Jurkat, Clone E6-1 (cell line): ENCODE results near the gene CST3.
"Not testable (repeated sequence)": the region's sequence is repeated elsewhere in the genome, so short reads cannot be mapped to it uniquely, and the experiment has no call there.

Source experiments
- DNase-seq: peaks from one replicate; pipeline ENCODE4 v3.0.0-alpha.2; 2011; ENCODE audit warnings: low read depth, low spot score
- H3K4me3 ChIP-seq: 2 replicates; pipeline ENCODE4 v1.5.1; 2011; ENCODE audit warnings: mild to moderate bottlenecking, low read length, control low read depth, moderate library complexity

CST3 gene

DNA sequence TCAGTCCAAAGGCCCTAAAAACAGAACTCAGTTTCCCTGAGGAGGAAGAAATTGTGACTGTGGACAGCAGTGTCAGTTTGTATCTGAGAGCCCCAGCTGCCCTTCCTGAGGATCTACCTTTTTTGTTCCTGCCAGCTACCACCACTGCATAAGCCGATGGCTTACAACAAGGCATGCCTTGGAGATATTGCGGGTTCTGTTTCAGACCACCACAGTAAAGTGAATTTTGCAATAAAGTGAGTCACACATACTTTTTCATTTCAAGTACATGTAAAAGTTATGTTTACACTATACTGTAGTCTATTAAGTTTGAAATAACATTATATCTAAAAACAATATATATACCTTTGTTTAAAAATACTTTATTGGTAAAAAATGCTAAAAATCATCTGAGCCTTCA lies 9.6 kb upstream of the CST3 start:
- DNase-seq: no peak
- H3K4me3 ChIP-seq: no peak overlapping the region

DNA sequence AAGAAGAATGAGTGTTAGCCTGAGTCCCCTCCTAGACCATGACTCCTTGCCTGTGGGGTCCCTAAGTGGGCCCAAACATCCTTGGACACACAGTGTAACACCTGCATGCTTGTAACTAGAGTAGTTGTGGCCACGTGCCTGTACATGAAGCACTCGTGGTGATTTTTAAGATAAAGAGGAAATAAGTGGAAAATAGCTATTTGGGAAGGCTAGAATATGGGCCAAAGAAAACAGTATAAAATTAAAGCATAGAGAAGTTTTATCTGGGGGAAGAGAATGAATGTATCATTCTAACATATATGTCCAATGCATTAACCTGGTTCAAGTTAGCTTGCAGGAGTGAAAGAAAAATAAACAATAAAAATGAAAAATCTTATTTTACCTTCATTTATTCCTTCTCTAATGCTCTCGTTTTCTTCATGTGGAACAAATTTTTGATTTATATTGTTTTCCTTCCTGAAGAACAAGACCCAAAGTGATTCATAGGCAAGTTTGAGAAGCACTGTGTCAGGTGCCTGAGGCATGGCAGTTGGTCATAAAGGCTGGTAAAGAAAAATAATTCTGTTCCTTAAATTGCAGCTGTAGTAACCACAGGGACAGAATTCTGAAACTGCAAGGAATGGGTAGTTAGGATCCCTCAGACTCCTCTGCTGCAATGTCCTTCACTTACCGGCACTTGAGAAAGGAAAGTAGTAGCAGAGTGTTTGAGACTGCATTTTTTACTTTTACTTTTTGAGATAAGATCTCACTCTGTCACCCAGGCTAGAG lies 8.5 kb upstream of the CST3 start:
- no peak for DNase-seq
- no peak overlapping the region for H3K4me3 ChIP-seq

DNA sequence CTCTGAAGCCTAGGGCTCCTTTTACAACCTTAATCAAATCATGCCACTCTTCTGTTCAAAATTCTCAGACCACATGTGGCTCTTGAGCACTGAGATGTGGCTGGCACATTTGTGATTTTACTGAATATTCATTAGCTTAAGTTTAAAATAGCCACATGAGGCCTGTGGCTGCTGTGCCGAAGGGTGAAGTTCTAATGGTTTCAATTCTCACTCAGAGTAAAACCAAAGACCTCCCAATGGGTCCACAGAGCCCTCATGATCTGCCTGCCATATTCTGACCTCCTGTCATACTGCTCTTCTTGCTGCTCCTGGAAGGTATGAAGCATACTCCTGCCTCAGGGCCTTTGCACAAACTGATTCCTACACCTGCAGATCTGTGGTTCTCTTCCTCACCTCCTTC lies 7.8 kb upstream of the CST3 start:
- no peak for DNase-seq
- no peak overlapping the region for H3K4me3 ChIP-seq

DNA sequence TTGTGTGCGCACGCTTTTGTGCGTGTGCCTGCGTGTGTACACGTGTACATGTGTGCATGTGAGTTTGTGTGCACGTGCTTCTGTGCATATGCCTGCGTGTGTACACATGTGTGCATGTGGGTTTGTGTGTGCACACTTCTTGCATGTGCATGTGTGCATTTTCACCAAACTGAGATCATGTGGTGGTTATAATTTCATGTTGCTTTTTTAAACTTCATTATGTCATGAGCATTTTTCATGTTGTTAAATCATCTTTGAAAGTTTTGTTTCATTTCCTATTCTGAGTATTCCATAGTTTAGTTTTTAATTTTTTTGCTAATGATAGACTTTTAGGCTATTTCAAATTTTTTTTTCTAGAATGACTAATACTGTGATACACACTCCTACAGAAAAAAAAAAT lies 6.4 kb upstream of the CST3 start:
- H3K4me3 ChIP-seq: no peak overlapping the region
- no peak for DNase-seq

DNA sequence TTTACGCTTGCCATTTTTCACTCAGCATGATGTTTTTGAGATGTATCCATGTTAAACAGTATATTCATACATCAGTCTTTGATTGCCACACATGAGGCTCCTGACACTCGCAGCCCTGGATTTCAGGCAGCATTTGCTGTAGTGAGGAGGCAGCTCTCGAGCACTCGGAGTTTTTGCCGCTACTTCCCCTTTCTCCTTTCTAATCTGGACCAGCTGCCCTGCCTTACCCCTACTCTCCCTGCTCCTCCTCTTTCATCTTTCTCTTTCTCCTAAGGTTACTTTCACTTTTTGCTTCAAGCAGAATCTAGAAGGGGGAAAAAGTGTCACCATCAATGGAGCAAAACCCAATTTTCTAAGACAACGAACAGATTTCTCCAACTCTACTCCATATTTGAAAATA lies 5.9 kb upstream of the CST3 start:
- no peak overlapping the region for H3K4me3 ChIP-seq
- no peak for DNase-seq

DNA sequence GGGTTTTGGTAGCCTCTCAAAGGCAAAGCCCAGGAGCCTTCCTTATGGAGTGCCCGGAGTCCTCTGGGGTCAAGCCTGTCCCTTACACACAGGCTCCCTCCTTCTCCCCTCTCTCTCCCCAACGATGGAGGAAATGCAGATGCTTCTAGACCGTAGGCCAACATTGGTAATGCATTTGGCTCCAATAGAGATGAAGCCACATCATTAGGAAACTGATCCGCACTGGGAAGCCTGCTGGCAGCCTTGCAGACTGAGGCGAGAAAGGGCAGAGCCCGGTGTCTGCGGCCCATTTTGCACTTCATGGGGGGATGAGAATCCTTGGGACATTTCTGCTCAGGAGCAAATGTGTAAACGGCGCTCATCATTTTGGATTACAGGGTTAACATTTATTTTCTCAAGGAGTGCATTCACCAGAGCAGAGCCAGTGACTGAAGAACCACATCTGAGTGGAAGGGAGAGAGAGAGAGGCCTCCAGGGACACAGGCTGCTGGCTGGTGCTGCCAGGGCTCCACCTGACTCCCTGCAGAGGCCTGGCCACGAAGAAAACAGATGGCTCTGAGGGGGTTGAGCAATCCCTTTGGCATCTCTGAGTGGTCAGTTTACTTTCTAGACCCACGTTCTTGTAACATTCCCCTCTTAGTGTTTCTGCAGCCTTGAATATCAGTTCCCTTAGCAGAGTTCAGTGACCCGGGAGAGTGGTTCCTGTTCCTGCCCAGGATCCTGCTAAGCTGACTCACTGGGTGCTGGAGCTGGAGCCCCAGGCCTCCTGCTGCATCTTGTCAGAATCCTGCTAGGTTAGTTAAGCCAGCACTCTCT lies 4.4 kb upstream of the CST3 start:
- no peak overlapping the region for H3K4me3 ChIP-seq
- no peak for DNase-seq

DNA sequence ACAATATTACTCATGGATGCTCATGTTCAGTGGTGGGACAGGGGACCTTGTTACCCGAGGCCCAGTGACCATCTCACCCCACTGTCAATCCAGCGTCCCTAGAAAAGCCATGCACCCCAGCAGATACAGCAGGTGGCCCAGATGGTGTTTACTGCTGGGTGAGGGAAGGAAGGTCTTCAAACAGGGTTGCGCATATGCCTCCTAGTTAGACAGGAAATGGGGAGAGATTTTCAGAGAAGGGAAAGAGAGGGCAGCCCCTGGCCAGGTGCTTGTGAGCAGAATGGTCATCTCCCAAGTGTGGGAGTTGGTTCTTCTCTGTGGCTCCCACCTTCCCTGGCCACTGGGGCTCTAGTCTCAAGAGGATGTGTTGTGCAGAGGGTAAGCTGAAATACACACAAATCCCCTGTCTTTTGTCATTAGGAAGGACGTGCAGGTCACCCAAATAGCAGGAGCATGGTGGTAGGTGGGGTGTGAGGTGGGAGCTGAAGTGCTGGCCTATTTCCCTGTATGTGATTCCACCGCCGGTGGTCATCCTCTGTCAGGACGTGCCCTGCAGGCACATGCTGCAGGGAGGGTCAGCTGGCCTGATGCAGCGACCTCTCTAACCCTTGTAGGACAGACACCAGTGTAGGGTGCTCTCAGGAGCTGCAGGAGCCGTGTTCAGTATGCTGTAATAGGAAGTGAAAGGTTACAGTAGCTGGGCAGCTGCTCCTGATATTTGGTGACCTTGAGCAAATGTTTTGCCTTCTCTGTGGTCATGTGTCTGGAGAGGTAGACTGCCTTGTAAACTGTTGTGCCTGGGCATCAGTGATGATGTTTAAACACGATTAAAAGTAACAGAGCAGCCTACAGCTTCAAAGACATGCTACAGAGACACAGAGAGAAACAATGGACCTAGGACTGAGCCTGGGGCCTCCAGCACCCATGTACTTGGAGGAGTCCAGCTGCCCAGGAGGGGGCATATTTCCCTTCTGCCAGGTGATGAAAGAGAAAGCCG lies 3.2 kb upstream of the CST3 start:
- DNase-seq: no peak
- no peak overlapping the region for H3K4me3 ChIP-seq

DNA sequence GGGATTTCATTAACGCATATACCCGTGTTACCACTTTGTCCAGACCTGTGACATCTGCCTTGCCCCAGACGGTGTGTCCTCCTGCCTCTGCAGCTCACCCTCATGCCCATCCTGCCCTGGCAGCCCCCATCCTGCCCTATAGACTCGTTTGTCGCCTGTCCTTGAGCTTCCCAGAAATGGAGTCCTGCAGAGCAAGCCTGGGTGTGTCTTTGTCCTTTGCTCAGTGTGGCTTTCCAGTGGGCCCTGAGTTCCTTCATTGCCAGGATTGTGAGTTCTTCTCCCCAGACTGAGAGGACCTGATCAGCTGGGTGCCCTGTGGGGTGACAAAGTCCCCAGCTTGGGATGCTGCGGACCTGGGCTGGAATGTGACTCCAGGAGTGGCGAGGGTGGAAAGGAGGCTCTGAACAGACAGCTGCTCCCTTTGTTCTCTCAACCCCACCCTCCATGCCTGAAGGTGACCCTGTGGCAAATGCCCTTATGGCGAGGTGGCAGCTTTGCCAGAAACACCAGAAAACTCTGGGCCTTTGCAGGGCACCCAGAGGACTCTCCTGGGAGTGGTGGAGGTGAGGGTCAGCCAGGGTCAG lies 2.4 kb upstream of the CST3 start:
- H3K4me3 ChIP-seq: no peak overlapping the region
- DNase-seq: no peak

DNA sequence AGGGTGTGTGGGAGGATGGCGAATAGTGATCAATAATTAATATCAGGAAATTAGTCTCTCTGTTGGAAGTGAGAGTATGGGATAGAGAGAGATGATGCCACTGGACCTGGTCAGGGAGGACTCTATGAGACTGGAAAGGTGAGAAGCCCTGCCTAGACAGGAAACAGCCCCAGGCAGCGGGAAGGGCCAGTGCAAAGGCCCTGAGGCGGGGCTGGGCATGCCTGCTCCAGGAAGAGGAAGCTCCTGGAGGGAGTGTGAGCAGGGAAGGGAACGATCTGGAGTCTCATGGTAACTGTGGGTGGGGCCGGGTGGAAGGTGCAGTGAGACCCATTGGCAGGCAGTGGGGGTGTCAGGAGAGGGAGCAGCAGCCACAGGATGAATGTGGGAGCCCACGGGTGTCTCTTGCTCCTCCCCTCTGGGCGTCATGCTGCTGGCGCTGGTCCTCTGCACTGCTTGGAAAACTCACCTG lies 1.8 kb upstream of the CST3 start:
- DNase-seq: no peak
- H3K4me3 ChIP-seq: no peak overlapping the region

DNA sequence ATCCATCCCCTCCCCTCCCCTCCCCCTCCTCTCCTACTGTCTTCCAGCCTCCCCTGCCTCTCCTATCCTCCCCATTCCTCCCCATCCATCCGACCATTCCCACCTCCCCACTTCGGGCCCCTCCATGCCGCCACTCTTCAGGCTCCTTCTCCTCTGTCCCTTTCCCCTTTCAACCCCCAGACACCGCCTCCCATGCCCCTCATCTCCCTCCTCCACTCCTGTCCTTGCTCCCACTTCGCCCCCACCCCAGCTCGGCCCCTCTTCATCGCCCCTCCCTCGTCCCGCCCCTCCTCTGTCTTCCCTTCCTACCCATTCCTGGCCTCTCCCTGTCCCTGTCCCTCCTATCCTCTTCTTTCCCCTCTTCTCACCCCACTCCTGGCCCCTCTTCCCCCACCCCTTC lies 554 bp upstream of the CST3 start:
- DNase-seq: no peak
- no peak overlapping the region; the same call in 1 of the 2 replicates for H3K4me3 ChIP-seq

DNA sequence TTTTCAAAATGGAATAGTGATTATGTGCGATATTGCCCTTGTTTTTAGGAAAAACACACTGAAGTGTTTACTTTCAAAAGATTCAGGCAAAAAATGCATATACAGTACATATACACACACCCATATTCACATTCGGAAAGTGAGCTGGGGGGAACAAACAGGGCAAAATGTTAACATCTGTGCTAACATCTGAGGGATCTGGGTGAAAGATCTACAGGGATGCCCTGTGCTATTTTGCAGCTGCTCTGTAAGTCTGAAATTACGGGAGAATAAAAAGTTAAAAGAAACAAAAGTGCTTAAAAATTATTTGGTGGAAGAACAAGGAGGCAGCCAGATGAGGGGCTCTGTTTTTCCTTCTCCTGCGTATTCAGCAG lies 860 bp downstream of the CST3 start:
- no peak for DNase-seq
- H3K4me3 ChIP-seq: peak overlapping the region; percentile 56

DNA sequence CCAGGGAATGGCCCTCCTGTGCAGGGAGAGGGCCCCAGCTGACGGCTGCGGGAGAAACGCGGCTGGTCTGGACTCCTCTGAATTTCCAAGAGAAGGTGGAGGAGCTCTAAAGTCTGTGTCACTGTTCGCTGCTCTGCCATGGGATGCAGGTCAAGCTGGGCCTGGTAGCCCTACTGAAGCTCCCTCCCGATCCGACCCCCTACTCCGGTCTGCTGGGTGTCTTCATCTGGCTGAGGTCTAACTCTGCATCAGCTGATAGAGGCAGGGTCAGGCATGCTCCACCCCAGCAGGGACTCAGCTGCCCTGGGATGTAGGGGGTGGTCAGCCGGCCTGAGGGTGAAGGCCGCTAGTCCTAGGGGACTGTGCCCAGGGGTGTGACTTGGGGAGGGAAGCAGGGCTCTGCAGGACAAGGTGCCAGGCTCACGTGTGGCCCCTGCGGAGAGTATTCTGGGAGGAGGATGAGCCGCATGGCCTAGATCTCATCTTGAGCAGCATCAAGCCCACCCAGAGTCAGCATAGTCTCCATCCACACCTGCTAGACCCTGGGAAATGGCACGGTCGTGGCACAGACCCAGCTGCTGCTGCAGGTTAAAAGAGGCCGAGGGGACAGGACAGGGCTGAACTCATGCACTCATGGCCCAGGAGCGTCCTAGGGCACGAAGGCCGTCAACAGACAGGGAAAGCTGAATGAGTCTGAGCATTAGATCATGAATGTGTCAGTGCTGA lies 1.4 kb downstream of the CST3 start:
- H3K4me3 ChIP-seq: no peak overlapping the region
- DNase-seq: no peak

DNA sequence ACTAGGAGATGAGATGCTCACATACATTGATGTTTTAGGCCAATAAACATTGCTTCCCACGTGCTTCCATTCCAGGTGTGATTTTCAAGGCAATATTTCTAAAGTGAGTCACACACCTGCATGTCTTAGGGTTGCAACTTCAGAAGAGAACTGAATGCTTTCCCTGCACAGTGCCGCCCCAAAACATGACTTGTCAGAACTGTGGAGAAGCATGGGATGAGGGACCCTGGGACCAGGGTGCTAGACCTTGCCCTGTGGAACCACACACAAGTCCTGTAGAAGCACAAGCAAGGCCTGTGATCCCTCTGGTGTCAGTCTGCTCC lies 2.0 kb downstream of the CST3 start:
- not testable (repeated sequence) for H3K4me3 ChIP-seq, DNase-seq

DNA sequence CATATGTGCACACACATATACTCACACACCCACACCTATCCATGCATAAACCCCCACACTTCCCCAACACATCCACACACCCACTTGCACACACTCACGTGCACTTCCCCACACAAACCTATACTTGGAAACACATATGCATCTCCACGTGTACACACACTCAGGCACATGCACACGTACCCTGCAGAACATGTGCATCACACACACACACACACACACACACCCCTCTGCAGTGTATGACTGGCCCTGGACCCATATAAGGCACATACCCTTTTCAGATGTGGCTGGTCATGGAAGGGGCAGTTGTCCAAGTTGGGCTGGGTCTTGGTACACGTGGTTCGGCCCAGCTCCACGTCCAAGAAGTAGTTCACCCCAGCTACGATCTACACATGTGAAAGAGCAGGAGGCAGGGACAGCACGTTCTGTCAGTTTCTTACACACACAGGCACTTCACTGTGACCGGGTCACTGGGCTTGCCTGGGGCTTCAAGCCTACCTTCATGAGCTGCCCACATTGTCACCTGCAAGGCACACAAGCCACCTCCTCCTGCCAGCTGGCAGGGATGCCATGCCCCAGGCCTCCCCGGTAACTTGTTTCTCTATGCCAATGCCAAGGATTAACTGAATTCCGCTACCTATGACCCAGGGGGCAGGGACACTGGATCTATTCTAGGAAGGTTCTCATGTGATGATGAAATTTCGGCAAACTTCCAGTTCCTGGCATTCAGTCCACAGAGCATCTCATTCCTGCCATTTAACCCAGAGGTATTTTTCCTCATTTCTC lies 2.6 kb downstream of the CST3 start:
- no peak for DNase-seq
- no peak overlapping the region for H3K4me3 ChIP-seq

DNA sequence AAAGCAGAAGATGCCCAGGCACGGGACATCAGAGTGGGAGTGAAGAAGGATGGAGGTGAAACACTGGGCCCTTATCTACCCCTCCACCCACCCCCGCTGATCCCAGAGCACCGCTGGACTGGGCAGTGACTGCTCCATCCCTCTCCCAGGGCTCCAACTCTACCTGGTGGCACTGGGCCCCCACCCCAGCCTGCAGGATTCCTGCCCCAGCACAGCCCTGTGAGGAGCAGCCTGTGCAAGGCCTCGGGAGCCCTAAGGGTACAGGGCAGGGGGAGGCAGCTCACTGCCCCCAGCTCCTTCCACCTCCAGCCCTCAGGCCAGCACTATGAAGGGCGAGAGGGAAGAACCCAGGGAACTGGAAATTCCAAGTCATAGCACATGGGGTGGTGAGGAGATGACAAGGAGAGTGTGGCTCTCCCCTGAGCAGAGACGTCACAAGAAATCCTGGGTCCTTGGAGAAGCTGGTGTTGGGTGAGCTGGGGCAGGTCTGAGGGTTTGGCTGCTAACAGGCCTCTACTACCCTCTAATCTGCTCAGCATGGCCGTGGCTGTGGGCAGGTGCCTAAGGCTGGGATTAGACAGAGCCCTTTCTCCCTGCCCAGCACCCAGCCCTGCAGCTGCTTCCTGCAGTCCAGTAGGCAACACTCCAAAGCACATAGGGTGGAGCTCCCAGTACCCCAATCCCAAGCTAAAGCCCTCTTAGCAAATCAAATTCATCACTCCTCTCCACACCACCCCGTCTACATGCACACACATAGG lies 3.5 kb downstream of the CST3 start:
- DNase-seq: no peak
- H3K4me3 ChIP-seq: no peak overlapping the region

DNA sequence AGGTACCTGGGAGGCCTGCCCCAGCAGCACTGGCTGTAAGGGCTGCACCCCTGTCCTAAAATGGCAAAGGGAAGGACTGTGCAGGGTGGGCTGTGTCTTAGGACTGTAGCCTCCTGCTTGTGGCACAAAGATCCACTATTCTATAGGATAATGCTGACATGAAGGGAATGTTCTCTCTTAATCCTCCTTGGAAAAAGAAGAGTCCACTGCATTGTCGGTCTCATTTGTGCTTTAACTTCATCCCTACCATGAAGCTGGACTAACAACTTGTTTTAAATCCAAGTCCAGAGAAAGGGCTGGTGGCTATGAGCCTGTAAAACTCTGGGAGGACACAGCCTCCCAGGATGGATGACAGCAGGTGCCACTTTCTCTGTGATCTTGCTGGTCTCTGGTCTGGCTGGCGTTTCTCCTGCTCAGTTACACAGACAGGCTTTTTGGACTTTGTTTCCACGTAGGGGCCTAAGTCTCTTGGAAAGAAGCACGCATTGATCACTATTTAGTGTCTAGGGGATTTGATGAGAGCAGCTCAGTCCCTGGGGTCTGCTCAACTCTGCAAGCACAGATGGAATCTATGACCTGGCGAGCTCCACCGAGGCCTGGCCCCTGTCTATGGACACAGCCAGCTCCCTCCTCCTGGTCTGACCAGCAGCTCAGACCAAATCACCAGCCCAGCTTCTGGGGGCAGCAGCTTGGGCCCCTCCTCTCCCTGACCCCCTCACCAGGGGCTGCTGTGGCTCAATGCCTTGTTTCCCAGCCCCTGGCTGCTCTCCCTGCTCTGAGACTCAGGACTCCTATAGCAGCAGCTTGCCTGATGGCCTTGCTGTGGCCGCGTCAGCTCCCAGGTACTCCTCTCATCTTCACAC lies 4.8 kb downstream of the CST3 start:
- no peak for DNase-seq
- H3K4me3 ChIP-seq: no peak overlapping the region
